H4 (cell line): ENCODE results near the gene CCDC180. TPM values are rescaled to one million over a fixed set of nuclear protein-coding genes. Genes with fewer than 3 reads are reported as not detected.

Experiments
- total RNA-seq: library from RNA; depleted of rRNA; stranded (reverse); fragments of >200 nt; shearing (Covaris generic); gene quantifications from 2 replicates; pipeline ENCODE4 v1.2.3, GENCODE V29; 2014; rRNA removed

CCDC180 gene
- total RNA-seq, 1 experiment from 2014 or later: 0.14 TPM

Other genes with a start within 250 kb of the CCDC180 start
- 15.8 and 19.2 TPM in 2 replicates for gene TDRD7, start 104.4 kb downstream of the CCDC180 start, total RNA-seq
- 1.3 and 1.8 TPM in 2 replicates for gene TMOD1, start 194.0 kb downstream of the CCDC180 start, total RNA-seq